D721Med (cell line): ENCODE measurements around the gene SLC49A3.
"Not testable (repeated sequence)": the region's sequence is repeated elsewhere in the genome, so short reads cannot be mapped to it uniquely, and the experiment has no call there.

ENCODE experiments used
- DNase-seq: peaks from one replicate; pipeline ENCODE4 v3.0.0; 2011; ENCODE audit warnings: low spot score; ENCODE audit not compliant: insufficient read length
- FAIRE-seq: peaks from 2 replicates; lab custom pipeline; 2011; peaks lifted over from hg19 to GRCh38; lab: Jason Lieb, UNC
- CTCF ChIP-seq: IDR thresholded peaks from 2 replicates; pipeline ENCODE4 v1.5.1; 2012; ENCODE audit warnings: mild to moderate bottlenecking, control low read depth; ENCODE audit not compliant: insufficient read depth; ENCODE audit errors: missing control alignments

Gene SLC49A3

GRCh38 chr4:710116-710515 lies 21.2 kb upstream of the SLC49A3 start:
- TF ChIP-seq CTCF: no peak
- FAIRE-seq (no peak), DNase-seq (no peak)

GRCh38 chr4:709348-709747 lies 20.4 kb upstream of the SLC49A3 start:
- FAIRE-seq: no peak
- no peak for TF ChIP-seq CTCF
- no peak for DNase-seq

- DNase-seq (no peak), FAIRE-seq (no peak)
- no peak for TF ChIP-seq CTCF
These were observed 19.6 kb upstream of the SLC49A3 start for GRCh38 chr4:708631-708933.

- TF ChIP-seq CTCF: no peak
- FAIRE-seq (no peak), DNase-seq (no peak)
These were observed 19.1 kb upstream of the SLC49A3 start for GRCh38 chr4:707929-708630.

GRCh38 chr4:706834-707598 lies 18.1 kb upstream of the SLC49A3 start:
- DNase-seq (no peak), FAIRE-seq (no peak)
- TF ChIP-seq CTCF: no peak

GRCh38 chr4:706083-706633 lies 17.2 kb upstream of the SLC49A3 start:
- DNase-seq, FAIRE-seq: not testable (repeated sequence)

- FAIRE-seq (no peak), DNase-seq (peak; percentile 100)
- no peak for TF ChIP-seq CTCF
These were observed 16.5 kb upstream of the SLC49A3 start, which contains the start of gene PCGF3 for GRCh38 chr4:705278-706082. Gene PCGF3, plus strand, starts transcription at chr4:705832. Its CDS starts 27,849 bp downstream, at chr4:733681.
